GM23248 (cell line): ENCODE measurements around the gene PLLP.

Source experiments
- EZH2 ChIP-seq: fragments of 200-600 bp; sonication (generic); IDR thresholded peaks from 2 replicates; pipeline ENCODE4 v1.6.1; 2018; ENCODE audit warnings: antibody characterized with exemption, mild to moderate bottlenecking; ENCODE audit not compliant: insufficient read depth, poor library complexity, severe bottlenecking
- EZH2phosphoT487 ChIP-seq: fragments of 200-600 bp; sonication (generic); IDR thresholded peaks from 2 replicates; pipeline ENCODE4 v1.6.1; 2018; ENCODE audit warnings: antibody characterized with exemption, moderate library complexity, mild to moderate bottlenecking, low read depth; ENCODE audit not compliant: insufficient read depth

- TF ChIP-seq EZH2 (no peak), EZH2phosphoT487 (no peak)
Measured at GRCh38 chr16:57273359-57273758, 11.1 kb downstream of the PLLP start.
